GM21381 (cell line): ENCODE data around the gene HSPB2.
"Not testable (repeated sequence)": the region's sequence is repeated elsewhere in the genome, so short reads cannot be mapped to it uniquely, and the experiment has no call there.

ENCODE experiments used
- ATAC-seq: cut with Tn5 transposase; IDR thresholded peaks from one replicate; pipeline ENCODE4 v1.9.1; 2021; ENCODE audit warnings: mild to moderate bottlenecking, moderate library complexity; ENCODE audit not compliant: unreplicated experiment

Gene HSPB2

GRCh38 chr11:111913031-111913861, 712 bp downstream of the HSPB2 start:
- ATAC-seq, result no peak

GRCh38 chr11:111913997-111914396, 1.5 kb downstream of the HSPB2 start:
- ATAC-seq, result no peak

- no peak for ATAC-seq
Measured at GRCh38 chr11:111916768-111917167, 4.2 kb downstream of the HSPB2 start.

GRCh38 chr11:111917312-111917711, 4.8 kb downstream of the HSPB2 start:
- ATAC-seq, result no peak

- no peak for ATAC-seq
Measured at GRCh38 chr11:111917788-111918187, 5.3 kb downstream of the HSPB2 start.

GRCh38 chr11:111918390-111919256, 6.1 kb downstream of the HSPB2 start, which contains the start of gene C11orf52:
TSS of gene C11orf52 (plus strand) at chr11:111918913. CDS start at chr11:111918973, 60 bp downstream.
- ATAC-seq, result no peak

- no peak for ATAC-seq
Measured at GRCh38 chr11:111920908-111921307, 8.4 kb downstream of the HSPB2 start.

GRCh38 chr11:111921541-111922230, 9.2 kb downstream of the HSPB2 start:
- no peak for ATAC-seq

GRCh38 chr11:111922803-111923202, 10.3 kb downstream of the HSPB2 start:
- no peak for ATAC-seq

- ATAC-seq, result no peak
Measured at GRCh38 chr11:111923351-111923788, 10.8 kb downstream of the HSPB2 start.

- no peak for ATAC-seq
Measured at GRCh38 chr11:111923951-111924350, 11.4 kb downstream of the HSPB2 start.

GRCh38 chr11:111925953-111926352, 13.4 kb downstream of the HSPB2 start:
- ATAC-seq, result no peak

GRCh38 chr11:111926505-111927391, 14.2 kb downstream of the HSPB2 start:
- ATAC-seq, result peak; percentile 92

- ATAC-seq, result no peak
Measured at GRCh38 chr11:111930472-111930871, 17.9 kb downstream of the HSPB2 start.

- no peak for ATAC-seq
Measured at GRCh38 chr11:111932611-111932950, 20.0 kb downstream of the HSPB2 start.

- not testable (repeated sequence) for ATAC-seq
Measured at GRCh38 chr11:111933176-111933575, 20.6 kb downstream of the HSPB2 start.

GRCh38 chr11:111933872-111934271, 21.3 kb downstream of the HSPB2 start:
- no peak for ATAC-seq

- ATAC-seq, result no peak
Measured at GRCh38 chr11:111934306-111934705, 21.8 kb downstream of the HSPB2 start.

GRCh38 chr11:111935317-111936039, 22.9 kb downstream of the HSPB2 start:
- no peak for ATAC-seq
